HG02973 (cell line): ENCODE results near the gene HLA-DMB.
"Not testable (repeated sequence)": the region's sequence is repeated elsewhere in the genome, so short reads cannot be mapped to it uniquely, and the experiment has no call there.

Source experiments
- ATAC-seq: cut with Tn5 transposase; IDR thresholded peaks from one replicate; pipeline ENCODE4 v1.9.1; 2021; ENCODE audit warnings: moderate library complexity; ENCODE audit not compliant: unreplicated experiment

HLA-DMB gene

DNA sequence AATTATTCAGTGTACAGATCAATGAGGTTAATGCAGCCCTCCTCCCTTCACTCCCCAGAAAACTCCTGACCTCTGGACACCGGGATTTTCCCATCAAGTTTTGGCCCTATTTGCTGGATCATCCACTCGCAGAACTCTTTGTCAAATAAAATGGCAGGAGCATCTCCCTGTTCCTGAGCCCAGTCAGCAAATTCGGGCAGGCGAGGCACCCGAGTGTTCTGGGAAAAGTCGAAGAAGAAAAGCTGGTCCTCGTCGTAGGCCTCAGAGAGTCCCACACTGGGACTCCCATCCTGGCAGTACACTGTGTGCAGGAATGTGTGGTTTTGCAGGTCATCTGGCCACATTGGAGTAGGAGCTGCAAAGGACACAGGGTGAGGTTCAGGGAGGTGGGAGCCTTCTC is 9.6 kb upstream of the HLA-DMB start:
- no peak for ATAC-seq

DNA sequence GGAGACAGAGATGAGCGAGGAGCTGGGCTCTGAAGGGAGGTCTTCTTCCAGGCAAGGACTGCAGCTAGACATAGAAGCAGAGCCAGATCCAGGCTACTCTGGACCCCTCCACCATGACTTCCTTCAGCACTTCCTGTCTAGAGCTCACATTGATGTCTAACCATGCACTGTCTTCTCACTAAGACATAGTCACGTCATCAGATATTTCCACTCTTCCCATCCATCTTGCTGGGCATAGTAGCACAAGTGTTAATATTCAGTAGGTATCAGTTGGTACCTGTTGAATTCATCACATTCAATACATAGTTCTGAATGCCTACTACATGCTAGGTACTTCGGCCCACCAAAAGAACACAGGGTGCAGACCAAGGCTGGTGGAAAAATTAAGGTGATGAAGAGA is 9.2 kb upstream of the HLA-DMB start:
- no peak for ATAC-seq

DNA sequence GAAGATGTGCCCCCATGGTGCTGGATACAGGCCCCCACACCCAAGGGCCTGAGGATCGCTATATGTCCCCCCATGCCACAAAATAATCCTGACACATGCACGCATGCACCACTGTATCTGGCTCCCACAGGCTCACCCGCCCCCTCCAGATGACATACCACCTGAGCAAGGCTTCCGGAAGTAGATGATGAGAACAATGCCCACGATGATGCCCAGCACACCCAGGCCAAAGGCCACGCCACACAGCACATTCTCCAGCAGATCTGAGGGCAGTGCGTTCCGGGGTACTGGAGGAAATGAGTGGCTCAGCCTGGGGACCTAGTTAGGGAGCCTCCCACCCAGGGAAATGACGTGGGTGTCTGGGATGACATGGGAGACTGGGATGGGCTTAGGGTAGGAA is 8.3 kb upstream of the HLA-DMB start:
- no peak for ATAC-seq

DNA sequence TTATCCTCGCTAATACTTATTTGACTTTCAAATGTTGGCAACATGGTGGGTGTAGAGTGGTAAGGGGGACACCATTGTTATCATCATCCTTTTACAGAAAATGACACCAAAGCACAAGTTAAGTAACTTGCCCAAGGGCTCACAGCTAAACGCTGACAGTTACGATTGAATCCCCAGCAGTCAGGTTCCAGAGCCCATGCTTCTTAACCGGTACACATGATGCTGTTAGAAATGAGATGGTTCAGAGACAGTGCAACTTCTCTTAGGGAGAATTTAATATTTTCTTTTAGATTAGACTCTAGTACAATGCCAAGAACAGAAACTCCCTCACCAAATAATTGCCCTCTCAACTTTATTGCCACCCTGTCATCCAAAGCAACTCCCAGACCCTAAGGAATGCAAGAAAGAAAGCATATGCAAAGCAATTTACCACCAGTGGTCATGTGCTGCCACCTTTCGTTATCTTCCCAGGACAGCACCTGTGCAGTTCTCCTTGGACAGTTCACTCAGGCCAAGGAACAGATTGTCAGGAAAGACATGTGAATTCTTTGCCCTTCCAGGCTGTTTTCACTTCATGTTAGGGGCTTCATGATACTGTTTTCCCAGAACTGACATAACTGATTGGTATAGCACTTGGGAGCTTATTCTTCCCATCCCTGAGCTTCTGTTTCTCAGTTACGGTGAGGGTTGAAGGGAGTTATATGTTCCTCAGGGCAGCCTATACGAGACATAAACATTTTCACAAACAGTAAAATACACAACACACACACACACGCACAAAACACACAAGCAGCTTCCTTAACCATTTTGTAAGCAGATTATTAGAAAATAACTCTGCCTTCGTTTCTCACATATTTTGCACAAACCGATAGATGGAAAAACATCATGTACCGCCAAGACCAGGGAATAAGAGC is 7.0 kb upstream of the HLA-DMB start:
- ATAC-seq: no peak

DNA sequence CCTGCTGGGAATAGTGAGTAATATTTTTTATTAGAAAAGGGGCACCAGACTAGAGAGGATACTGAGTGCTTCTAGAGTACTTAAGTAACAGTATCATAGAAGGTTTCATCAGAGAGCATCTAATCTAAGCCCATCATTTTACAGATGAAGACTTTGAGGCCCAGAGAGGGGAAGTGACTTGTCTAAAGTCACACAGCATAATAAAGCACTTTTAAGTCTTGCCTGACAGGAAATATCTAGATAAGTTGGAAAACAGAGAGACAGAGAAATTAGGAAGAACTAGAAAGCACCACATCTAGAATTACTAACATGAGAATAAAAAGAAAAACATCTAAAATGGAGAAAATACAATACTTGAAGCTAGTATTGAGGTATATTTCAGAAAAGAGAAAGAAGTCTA is 6.1 kb upstream of the HLA-DMB start:
- ATAC-seq: no peak

DNA sequence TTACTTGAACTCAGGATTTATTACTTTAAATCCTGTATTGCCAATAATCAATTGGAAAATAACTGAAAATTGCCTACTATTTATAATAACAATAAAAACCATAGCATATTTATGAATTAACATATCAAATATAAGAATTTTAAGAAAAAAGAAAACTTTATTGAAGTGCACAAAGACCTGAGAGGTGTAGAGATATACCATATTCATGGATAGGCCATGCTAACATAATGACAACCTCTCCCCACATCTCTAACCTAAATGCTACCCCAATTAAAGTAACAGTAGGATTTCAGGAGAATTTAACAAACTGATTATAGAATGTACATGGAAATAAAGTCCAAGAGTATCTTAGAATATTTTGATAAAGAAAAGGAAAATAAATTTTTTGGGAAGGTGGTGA is 5.1 kb upstream of the HLA-DMB start:
- no peak for ATAC-seq

DNA sequence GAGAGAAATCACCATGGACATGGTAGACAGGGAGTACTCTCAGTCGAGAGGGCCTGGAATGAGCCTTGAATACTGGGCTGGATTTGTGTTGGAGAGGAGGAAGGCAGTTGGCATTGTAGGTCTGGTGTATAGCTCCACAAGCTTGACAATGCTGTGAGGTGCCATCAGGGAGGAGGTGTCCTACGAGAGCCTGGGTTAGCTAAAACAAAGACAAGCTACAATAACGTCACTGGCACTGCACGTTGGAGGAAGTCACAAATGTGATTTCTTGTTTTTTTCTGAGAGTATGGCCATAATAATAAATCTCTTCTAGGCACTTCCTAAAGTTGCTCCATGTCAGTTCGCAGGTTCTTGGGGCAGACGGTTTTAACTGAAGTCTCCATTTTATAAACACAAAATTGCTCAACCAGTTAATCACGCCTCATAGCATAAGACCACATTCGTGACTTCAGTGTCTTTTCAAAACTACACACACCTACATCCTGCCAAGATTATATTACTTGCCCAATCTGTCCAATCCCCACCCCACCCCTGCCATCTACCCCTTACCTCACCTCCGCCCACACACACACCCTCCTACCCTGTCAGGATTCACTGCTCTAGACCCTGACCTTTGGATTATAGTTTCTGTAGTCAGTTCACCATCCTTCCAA is 4.4 kb upstream of the HLA-DMB start:
- no peak for ATAC-seq

DNA sequence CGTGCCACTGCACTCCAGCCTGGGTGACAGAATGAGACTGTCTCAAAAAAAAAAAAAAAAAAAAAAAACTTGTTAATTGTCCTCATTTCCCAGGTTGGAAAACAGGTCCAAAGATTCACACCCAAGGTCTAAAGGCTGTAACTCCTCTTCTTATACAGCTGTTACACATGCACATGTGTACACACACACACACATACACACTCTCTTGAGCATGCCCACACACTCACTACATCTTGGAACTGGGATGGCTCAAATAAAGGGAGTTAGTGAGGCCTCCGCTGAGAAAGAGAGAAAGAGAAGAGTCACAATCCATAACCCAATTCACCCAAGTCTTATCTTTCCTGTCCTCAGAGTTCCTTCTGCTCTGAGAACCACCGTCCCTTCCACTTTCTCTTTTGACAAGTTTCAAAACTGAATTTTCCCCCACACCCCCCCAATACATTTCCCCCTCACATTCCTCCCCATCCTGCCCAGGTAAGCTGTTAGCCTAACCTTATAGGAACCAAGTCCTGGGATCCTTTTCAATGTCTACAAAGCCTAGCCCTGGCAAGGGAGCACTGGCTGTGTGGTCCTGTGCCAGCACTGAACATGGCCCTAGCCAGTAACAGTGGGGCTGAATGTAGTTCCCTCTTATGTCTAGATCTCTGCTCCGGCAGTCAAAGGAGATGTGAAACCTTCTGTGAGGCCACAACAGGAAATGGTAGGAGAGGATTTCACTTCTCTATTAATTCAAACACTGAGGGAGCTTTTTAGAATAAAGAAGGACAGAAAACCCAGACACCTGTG is 3.2 kb upstream of the HLA-DMB start:
- peak; percentile 40 for ATAC-seq

DNA sequence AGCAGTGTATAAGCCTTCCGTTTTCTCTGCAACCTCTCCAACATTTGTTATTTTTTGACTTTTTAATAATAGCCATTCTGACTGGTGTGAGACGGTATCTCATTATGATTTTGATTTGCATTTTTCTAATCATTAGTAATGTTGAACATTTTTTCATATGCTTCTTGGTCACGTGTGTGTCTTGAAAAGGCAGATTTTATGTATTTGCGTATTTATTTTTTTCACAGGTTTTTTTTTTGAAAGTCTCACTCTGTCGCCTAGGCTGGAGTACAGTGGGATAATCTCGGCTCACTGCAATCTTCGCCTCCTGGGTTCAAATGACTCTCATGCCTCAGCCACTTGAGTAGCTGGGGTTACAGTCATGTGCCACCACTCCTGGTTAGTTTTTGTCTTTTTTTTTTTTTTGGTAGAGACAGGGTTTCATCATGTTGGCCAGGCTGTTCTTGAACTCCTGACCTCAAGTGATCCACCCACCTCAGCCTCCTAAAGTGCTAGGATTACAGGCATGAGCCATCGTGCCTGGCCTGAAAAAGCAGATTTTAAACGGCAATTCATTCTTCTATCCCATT is 1.8 kb upstream of the HLA-DMB start:
- not testable (repeated sequence) for ATAC-seq

DNA sequence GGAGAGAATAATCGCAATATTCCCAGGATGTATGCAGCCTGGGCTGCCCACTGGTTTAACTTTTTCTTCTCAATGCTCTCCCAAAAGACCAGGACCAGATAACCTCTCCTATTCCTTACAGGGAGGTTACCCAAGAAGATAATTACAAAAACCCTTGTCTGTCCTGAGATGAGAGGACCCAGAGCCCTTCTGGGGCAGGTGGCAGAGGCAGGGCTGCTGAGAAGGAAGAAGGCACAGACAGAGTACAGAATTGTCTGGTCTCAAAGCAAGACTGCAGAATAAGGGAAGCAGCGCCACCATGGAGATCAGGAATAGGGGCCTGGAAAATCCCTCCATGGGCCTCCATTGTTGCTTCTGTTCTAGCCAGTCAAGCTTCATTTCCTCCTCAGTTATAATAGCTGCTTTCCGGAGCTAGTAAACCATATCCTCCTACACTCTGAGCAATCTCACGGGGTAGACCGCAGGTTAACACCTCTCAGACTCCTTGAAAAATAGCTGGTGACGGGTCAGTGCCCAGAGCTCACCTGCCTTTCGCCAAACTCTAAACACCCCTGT is 463 bp upstream of the HLA-DMB start:
- peak; percentile 43 for ATAC-seq

DNA sequence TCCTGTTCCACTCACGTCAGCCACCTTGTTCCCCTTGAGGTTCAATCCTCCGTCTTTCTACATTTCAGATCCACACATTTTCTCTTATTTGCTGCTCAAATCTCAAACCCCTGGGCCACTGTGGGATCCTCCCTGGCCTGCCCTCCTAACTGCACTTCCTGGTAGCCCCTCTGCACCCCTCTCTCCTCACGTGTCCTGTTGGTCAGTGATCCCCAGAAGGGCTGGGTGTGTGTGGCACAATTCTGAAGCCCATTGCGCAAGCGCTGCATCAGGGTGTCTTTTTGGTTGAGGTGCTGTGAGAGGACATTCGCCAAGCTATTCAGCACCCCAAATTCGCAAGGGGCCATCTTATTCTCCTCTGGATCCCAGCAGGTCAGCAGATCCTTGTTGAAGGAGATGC is 2.3 kb downstream of the HLA-DMB start:
- ATAC-seq: no peak

DNA sequence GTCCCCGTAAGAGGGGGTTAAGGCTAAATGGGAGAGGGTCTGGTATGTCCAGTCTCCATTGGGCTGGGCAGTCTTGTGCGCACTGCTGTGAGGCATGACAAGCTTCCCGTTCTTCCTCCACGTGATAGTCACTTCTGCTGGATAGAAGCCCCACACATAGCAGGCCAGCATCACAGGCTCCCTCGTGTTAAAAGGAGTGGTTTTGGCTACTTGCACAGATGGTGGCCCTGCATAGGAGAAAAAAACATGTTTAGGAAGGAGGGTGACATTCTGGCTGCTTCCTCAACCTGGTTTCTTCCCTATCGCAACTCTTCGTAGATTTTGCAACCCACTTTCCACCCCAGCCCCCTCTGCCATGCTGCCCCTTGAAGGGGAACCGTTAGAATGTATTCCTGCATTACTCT is 3.6 kb downstream of the HLA-DMB start:
- ATAC-seq: no peak

DNA sequence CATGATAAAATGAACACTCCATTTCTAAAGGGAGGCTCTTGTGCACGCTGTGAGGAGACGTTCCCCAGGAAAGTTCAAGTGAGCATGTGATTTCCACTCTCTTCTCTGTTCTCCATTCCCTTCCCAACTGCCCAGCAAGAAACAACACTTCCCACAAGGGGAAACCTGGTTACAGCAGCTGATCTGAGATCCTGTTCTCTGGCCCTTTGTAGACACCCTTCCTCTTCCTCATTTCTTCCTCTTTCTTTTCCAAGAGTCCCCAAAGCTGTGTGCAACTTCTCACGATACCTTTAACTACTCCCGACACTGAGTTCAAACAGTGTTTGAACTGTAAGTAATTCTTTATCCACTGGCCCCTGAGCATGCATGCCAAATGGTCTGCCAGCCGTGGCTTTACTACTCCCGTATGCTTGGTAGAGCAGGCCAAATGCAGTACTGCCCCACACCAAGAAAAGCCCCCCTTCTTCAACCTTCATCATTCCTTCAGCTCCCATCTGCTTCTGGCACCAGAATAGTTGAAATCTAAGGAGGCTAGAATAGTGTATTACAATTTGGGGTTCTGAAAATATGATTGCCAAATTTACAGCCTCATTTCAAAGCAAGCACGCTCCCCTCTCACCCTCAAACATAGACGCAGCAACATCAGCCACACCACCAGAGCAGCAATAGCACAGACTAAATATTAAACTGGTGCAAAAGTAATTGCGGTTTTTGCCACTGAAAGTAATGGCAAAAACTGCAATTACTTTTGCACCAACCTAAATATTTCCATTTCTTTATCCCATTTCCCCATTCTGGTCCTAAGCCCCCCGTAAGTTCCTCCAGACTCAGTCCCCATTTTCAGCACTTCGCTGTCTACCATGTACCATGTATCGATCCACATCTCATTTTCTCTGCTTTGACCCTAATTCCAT is 4.3 kb downstream of the HLA-DMB start:
- ATAC-seq: no peak

DNA sequence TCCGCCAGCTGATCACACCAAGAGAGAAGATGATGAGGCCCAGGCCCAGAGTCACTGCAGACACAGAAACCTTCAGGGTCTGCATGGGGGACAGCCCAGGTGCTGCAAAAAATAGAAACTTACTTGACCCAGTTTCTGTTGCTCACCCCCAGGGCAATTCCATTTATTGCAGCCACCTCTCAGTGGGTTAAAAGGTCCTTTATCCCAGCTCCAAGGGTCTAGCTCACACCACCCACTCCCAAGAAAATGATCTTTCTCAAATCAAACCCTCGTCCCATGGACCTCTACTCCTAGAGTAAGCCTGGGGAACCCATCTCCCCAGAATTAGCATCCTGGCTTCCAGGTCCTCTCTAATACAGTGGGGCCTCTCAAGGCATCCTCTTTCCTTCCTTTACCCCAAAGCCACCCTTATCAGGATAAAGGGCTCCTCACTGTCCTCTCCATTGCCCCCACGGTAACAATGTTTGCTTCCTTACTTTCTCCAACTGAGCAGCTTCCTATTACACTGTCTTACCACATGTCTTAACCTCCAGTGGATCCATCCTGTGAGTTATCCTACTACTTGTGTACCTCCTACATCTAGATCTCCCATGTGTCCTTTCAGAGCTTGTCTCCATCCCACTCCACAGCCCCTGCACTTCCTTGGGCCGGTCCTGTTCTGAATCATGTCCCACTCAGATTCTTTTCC is 5.1 kb downstream of the HLA-DMB start:
- ATAC-seq: no peak

DNA sequence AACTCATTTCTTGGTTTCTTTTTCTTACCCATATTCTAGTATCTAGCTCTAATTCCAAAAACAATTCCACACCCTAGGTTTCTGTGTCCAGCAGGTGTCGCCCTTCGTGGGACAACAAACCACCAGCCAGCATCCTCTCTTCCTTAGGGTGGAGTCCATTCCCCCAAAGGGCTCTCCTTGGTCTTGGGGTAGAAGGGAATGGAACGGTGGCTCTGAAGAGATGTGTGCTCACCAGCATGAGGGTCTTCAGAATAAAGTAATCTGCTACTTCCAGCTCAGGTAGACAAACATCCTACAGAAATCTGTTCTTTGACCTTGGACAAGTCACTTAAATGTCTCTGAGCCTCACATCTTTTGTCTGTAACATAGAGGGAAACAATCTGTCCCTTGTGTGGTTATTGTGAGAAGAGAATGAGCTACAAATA is 7.2 kb downstream of the HLA-DMB start:
- ATAC-seq: no peak

DNA sequence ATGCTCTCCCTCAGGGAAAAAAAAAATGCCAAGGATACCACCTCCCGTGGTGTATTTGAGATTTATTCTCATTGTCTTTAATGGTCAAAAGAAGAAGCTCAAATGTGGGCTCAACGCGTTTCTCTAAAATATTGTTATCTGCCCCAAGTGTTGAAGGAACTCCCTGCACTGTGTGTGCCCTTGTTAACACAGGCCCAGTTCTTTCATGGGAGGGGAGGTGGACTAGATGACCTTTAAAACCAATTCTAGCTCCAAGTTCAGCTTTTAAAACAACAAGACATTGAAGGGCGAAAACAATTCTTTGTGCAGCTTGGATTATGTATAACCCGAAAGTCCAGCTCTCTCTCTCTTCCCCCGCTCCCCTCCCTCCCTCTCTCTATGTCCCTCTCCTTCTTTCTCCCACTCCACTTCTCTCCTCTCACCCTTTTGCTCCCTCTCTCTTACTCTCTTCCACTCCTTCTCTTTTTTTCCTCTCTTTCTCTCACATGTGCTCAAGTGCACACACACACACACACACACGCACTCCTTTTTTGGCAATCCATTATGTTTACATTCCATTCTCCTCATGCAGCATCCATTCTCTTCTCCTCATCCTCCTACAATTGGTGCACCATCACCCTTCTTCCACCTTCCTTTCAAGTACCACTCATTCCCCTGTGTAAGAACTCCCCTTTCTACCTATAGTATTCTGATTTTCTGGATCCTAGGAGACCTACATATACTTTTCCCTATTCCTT is 8.5 kb downstream of the HLA-DMB start:
- ATAC-seq: no peak

DNA sequence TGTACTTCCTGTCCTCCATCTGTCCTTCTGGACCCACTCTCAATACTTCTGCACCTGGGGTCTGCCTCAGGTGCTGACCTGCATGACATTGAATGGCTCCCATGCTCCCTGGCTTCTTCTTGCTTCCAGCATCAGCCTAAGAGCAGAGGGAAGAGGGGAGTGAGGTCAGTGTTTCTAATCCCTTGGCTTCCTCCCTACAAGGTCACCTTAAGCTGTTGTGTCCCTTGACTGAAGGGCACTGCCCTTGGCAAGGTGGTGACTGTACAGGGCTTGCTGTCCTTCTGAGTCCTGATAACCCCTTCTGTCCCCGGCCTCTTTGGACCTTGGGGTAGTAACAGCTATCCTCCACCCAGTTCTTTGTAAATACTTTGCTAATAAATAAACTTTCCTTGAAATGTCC is 9.6 kb downstream of the HLA-DMB start:
- ATAC-seq: no peak

DNA sequence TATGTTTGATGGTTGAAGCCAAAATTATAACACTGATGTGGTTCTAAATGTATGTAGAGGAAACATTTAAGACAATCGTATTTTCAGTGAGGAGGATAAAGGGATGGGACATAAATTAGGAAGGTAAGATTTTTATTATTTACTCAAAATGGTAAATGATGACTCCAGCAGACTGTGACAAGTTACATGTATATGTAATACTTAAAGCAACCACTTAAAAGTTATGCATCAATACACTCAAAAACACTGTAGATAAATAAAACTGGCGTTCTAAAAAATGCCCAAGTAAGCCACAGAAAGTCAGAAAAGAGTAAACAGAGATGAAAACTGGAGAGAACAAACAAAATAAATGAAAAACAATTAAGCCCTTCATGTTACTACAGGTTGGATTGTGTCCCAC is 18.7 kb downstream of the HLA-DMB start:
- ATAC-seq: no peak

DNA sequence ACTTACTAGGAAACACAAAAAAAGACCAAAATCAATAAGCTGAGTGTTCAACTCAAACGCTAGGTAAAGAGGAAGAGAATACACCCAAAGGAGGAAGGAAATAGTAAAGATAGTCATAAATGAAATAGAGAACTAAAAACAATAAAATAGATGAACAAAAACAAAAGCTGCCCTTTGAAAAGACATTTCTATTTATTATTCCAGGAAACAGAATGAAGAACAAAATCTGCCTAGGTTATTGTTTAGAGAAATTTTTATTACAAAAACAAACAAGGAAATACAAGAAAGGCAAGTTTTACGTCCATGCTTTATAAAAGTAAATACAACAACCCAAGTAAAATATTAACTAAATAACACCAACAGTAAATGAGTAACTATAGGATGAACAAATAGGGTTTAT is 20.1 kb downstream of the HLA-DMB start:
- no peak for ATAC-seq
